Heart left ventricle (tissue), 16 donors: ENCODE data around the gene ZNF44. TPM values are rescaled to one million over a fixed set of nuclear protein-coding genes. Genes with fewer than 3 reads are reported as not detected.

Source experiments
- ATAC-seq, 4 donors: fragments of 200-7000 bp; cut with Tn5 transposase; one replicate each; pipeline ENCODE4 v1.9.1; 2020 to 2022; ENCODE audit warnings: moderate library complexity in 4 of 4, mild to moderate bottlenecking in 3 of 4, moderate number of reproducible peaks in 1 of 4
- DNase-seq, 5 donors: peaks; one replicate each; pipeline ENCODE4 v3.0.0-alpha.2; 2020
- H3K27ac ChIP-seq, 12 donors: fragments of 200-600 bp; sonication (generic) in 4 of 12; one replicate each; pipeline versions ENCODE4 v1.5.0 to v1.8.0; 2016 to 2022; ENCODE audit warnings: mild to moderate bottlenecking in 2 of 12
- H3K27me3 ChIP-seq, 9 donors: fragments of 200-600 bp; sonication (generic) in 2 of 9; one replicate each; pipeline versions ENCODE4 v1.5.1 to v1.8.0; 2016 to 2022; ENCODE audit warnings: mild to moderate bottlenecking in 3 of 9
- H3K36me3 ChIP-seq, 9 donors: fragments of 200-600 bp; sonication (generic) in 2 of 9; one replicate each; pipeline versions ENCODE4 v1.5.0 to v1.8.0; 2018 to 2022; ENCODE audit warnings: mild to moderate bottlenecking in 2 of 9
- H3K4me1 ChIP-seq, 12 donors: fragments of 200-600 bp; sonication (generic) in 4 of 12; one replicate each; pipeline versions ENCODE4 v1.5.0 to v1.8.0; 2016 to 2022; ENCODE audit warnings: mild to moderate bottlenecking in 3 of 12
- H3K4me3 ChIP-seq, 12 donors: fragments of 200-600 bp; sonication (generic) in 4 of 12; one replicate each; pipeline versions ENCODE4 v1.5.0 to v1.8.0; 2017 to 2022; ENCODE audit warnings: mild to moderate bottlenecking in 9 of 12, moderate library complexity in 4 of 12
- H3K9me3 ChIP-seq, 12 donors: fragments of 200-600 bp; sonication (generic) in 4 of 12; one replicate each; pipeline versions ENCODE4 v1.5.0 to v1.8.0; 2016 to 2022; ENCODE audit warnings: mild to moderate bottlenecking in 1 of 12
- POLR2A ChIP-seq, 2 donors: fragments of 450-650 bp; IDR thresholded peaks; one replicate each; pipeline ENCODE4 v1.6.1; 2017; ENCODE audit warnings: antibody characterized with exemption in 2 of 2, mild to moderate bottlenecking in 2 of 2, moderate library complexity in 2 of 2
- WGBS, 4 donors: extraction: QIAGEN DNeasy Blood & Tissue Kit in 2 of 4; methylation state at CpG; one replicate each; pipeline versions ENCODE4 v1.1.5 to v1.1.7; 2013 to 2018; 5-methylcytosine and 5-hydroxymethylcytosine counted together
- intact Hi-C, 10 donors: fragments of 100-400 bp; cut with DNase I; formaldehyde crosslinking; loops; one replicate each; pipeline versions ENCODE4 v1.11.1 to v1.14.2; 2022
- polyA plus RNA-seq, 2 donors: library from polyadenylated mRNA; stranded (reverse); fragments of 200-250 nt; gene quantifications; one replicate each; pipeline ENCODE4 v1.2.3, GENCODE V29; 2013
- total RNA-seq, 9 donors: library from RNA; depleted of rRNA in 2 of 9; stranded (reverse); fragments of >200 nt in 2 of 9; fragmentation: NEBNext Ultra II Directional in 3 of 9; extraction: Animal tissue kit (Norgen Biotek cat#: 25700) in 3 of 9; gene quantifications; one replicate each; pipeline versions ENCODE4 v1.1.0 to v1.2.4, GENCODE V29; 2016 to 2023
- TF ChIP-seq, protein P1 (sequence below), 12 donors: fragments of 200-600 bp; sonication (generic) in 4 of 12; IDR thresholded peaks; one replicate each; pipeline versions ENCODE4 v1.5.0 to v1.8.0; 2018 to 2022; ENCODE audit warnings: antibody characterized with exemption in 12 of 12, mild to moderate bottlenecking in 5 of 12
- donor health status: ischemic (EF 13 %, LVEDD 7.1; RV severe dilation, severe dysfunction).
- donor health status: healthy with polysubstance abuse.
- donor health status: DM: no; HTN: yes; CAD: no.
- donor health status: DM: no; HTN: no; CAD: no.
- donor health status: ischemic (EF 25% LVEDD 6.9; RV normal size, moderate dysfunction).
- donor health status: ischemic (EF 25% LVEDD 5.7; RV mildly dilated, moderate dysfunction).
- donor health status: healthy.
- donor health status: DM: yes; HTN: yes; CAD: no.
- donor health status: ischemic (EF 35%, LVEDD 5.7; RV mildly dilated, moderate dysfunction).
- donor health status: nonischemic (EF 11% LVEDD 7.7; RV severe dilation, severe dysfunction).
- donor health status: DM: yes; HTN: yes; CAD: no.
- donor health status: PGD.
- donor health status: ischemic (EF 29% LVEDD 5.4; RV normal size, mild dysfunction).
- donor health status: nonischemic (EF 23%, LVEDD 6.1; RV moderate dilation, normal function).

ZNF44 gene
- total and polyA plus RNA-seq, 11 donors = 4.3 to 13.7 (median 9.0) TPM

- ATAC-seq (no peak), DNase-seq (no peak)
- Histone ChIP-seq H3K4me3 (no peak overlapping the region), H3K27ac (peak overlapping the region in 1 of 12 donors; percentile 17), H3K36me3 (peaks cover 0 to 14% (median 0%) of the 10 kb centered on the region in 9 donors), H3K27me3 (no peaks in the 10 kb centered on the region), H3K9me3 (no peaks in the 10 kb centered on the region), H3K4me1 (peaks cover 4 to 50% (median 27%) of the 10 kb centered on the region in 12 donors)
- TF ChIP-seq, protein P1, sequence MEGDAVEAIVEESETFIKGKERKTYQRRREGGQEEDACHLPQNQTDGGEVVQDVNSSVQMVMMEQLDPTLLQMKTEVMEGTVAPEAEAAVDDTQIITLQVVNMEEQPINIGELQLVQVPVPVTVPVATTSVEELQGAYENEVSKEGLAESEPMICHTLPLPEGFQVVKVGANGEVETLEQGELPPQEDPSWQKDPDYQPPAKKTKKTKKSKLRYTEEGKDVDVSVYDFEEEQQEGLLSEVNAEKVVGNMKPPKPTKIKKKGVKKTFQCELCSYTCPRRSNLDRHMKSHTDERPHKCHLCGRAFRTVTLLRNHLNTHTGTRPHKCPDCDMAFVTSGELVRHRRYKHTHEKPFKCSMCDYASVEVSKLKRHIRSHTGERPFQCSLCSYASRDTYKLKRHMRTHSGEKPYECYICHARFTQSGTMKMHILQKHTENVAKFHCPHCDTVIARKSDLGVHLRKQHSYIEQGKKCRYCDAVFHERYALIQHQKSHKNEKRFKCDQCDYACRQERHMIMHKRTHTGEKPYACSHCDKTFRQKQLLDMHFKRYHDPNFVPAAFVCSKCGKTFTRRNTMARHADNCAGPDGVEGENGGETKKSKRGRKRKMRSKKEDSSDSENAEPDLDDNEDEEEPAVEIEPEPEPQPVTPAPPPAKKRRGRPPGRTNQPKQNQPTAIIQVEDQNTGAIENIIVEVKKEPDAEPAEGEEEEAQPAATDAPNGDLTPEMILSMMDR (IDR thresholded peaks at IDR 0.05) = no peak
- 75 to 93% (median 78%) methylated on average over 1 of the region's 1 CpG for WGBS, 4 donors
- intact Hi-C loops = no loop called here
Measured at GRCh38 chr19:12287958-12288500, 6.7 kb downstream of the ZNF44 start.

DNA sequence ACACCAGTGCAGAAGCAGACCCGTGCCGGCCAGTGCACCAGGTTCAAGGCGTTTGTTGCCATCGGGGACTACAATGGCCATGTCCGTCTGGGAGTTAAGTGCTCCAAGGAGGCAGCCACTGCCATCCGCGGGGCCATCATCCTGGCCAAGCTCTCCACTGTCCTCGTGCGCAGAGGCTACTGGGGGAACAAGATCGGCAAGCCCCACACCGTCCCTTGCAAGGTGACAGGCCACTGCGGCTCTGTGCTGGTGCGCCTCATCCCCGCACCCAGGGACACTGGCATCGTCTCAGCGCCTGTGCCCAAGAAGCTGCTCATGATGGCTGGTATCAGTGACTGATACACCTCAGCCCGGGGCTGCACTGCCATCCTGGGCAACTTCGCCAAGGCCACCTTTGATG is 10.1 kb downstream of the ZNF44 start:
- no peak overlapping the region for H3K4me3 ChIP-seq
- WGBS, 4 donors = 91 to 97% (median 95%) methylated on average over 12 to 18 of the region's 18 CpGs
- H3K36me3 ChIP-seq = peaks cover 0 to 7% (median 0%) of the 10 kb centered on the region in 9 donors
- intact Hi-C loops = no loop called here
- H3K4me1 ChIP-seq = peaks cover 0 to 27% (median 13%) of the 10 kb centered on the region in 12 donors
- no peak for TF ChIP-seq POLR2A (IDR thresholded peaks at IDR 0.05)
- TF ChIP-seq, protein P1 (IDR thresholded peaks at IDR 0.05) = no peak
- peaks cover 0 to 28% (median 0%) of the 10 kb centered on the region in 12 donors for H3K9me3 ChIP-seq
- no peaks in the 10 kb centered on the region for H3K27me3 ChIP-seq
- ATAC-seq (no peak), DNase-seq (no peak)
- H3K27ac ChIP-seq = no peak overlapping the region

DNA sequence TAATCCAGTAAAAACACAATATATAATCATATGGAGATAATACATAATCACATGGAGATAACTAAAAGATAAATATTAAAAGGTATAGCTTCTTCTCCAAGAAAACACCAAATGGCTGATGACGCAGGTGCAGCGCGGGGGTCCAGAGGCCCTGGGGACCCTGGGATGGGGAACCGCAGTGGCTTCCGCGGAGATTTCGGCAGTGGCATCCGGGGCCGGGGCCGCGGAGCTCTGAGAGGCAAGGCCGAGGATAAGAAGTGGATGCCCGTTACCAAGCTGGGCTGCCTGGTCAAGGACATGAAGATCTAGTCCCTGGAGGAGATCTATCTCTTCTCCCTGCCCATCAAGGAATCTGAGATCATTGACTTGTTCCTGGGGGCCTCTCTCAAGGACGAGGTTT is 10.5 kb downstream of the ZNF44 start:
- DNase-seq (no peak), ATAC-seq (no peak)
- no peak overlapping the region for H3K4me3 ChIP-seq
- H3K4me1 ChIP-seq = peaks cover 0 to 23% (median 9%) of the 10 kb centered on the region in 12 donors
- H3K9me3 ChIP-seq = peaks cover 0 to 32% (median 0%) of the 10 kb centered on the region in 12 donors
- intact Hi-C loops = no loop called here
- 96 to 98% (median 97%) methylated on average over 14 of the region's 14 CpGs for WGBS, 4 donors
- TF ChIP-seq POLR2A (IDR thresholded peaks at IDR 0.05) = no peak
- TF ChIP-seq, protein P1 (IDR thresholded peaks at IDR 0.05) = no peak
- H3K36me3 ChIP-seq = peaks cover 0 to 7% (median 0%) of the 10 kb centered on the region in 9 donors
- H3K27ac ChIP-seq = no peak overlapping the region
- no peaks in the 10 kb centered on the region for H3K27me3 ChIP-seq

DNA sequence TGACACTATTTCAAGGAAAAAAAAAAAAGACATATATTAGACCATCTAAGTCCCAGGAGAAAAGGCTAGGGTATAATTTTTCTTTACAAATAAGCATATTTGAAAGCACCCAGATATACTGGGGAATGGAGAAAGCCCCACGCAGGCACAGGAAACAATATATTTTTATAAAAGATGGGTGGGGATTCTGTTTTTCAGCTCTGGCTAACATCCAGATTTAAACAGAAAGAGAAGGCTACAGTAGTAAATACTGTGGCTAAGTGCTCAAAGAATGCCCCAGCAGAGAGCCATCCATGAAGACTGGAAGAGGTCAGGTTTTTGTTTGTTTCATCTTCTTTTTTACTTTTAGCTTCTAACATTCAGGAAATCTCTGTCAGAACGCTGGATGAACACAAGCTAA is 16.0 kb downstream of the ZNF44 start:
- H3K4me1 ChIP-seq = peaks cover 0 to 16% (median 4%) of the 10 kb centered on the region in 12 donors

More for the DNA sequence above, 16.0 kb downstream of the ZNF44 start:
- DNase-seq (no peak), ATAC-seq (no peak)
- H3K9me3 ChIP-seq = peaks cover 0 to 87% (median 12%) of the 10 kb centered on the region in 12 donors
- no peak overlapping the region for H3K27ac ChIP-seq
- TF ChIP-seq, protein P1 (IDR thresholded peaks at IDR 0.05) = no peak
- H3K27me3 ChIP-seq = no peaks in the 10 kb centered on the region
- H3K4me3 ChIP-seq = no peak overlapping the region
- H3K36me3 ChIP-seq = peaks cover 3 to 34% (median 23%) of the 10 kb centered on the region in 9 donors
- intact Hi-C loops = no loop called here
- WGBS, 4 donors = 46 to 73% (median 59%) methylated on average over 2 of the region's 2 CpGs
